ENCODE data around the gene RBSN. TPM values are rescaled to one million over a fixed set of nuclear protein-coding genes. Genes with fewer than 3 reads are reported as not detected.
A peak's percentile ranks its signal among the peaks of the same experiment; 100 is the strongest.

RBSN gene
- total and polyA plus RNA-seq, 2 experiments from 2014 or later, result 10.6 to 26.5 TPM

DNA sequence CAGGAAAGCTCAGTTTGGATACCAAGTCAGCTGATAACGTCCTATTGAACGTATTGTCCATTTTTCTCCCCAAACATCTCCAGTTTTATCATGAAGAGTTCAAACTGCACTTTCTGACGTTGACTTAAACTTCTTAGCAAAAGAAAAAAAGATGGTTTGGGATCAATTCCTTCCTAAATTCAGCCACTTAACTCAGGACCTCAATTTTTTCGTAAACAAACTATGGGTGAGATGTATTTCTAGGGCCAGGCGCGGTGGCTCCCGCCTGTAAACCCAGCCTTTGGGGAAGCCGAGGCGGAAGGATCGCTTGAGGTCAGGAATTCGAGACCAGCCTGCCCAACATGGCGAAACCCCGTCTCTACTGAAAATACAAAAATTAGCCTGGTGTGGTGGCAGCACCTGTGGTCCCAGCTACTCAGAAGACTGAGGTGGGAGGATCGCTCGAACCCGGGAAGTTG, 33.4 kb downstream of the RBSN start:
- no peak overlapping the region for H3K27ac ChIP-seq (ENCODE audit: low read depth)
- TF ChIP-seq EZH2phosphoT487 (IDR thresholded peaks at IDR 0.05; ENCODE audit: unreplicated experiment) (no peak), JUNB (IDR thresholded peaks at IDR 0.05; ENCODE audit: unreplicated experiment) (no peak), ZNF114 (CRISPR knock-in tag; IDR thresholded peaks at IDR 0.05) (no peak), CREB1 (CRISPR knock-in tag; IDR thresholded peaks at IDR 0.05; ENCODE audit: low read depth) (no peak), POLR2AphosphoS5 (IDR thresholded peaks at IDR 0.05; ENCODE audit: low read depth) (no peak), NANOG (IDR thresholded peaks at IDR 0.05; ENCODE audit: borderline replicate concordance) (no peak), STAT1 (IDR thresholded peaks at IDR 0.05; ENCODE audit: unreplicated experiment) (no peak), ZNF331 (CRISPR knock-in tag; IDR thresholded peaks at IDR 0.05; ENCODE audit: low read depth) (no peak), EZH2 (IDR thresholded peaks at IDR 0.05; ENCODE audit: low read depth, unreplicated experiment) (no peak)
- TF ChIP-seq, protein P1, sequence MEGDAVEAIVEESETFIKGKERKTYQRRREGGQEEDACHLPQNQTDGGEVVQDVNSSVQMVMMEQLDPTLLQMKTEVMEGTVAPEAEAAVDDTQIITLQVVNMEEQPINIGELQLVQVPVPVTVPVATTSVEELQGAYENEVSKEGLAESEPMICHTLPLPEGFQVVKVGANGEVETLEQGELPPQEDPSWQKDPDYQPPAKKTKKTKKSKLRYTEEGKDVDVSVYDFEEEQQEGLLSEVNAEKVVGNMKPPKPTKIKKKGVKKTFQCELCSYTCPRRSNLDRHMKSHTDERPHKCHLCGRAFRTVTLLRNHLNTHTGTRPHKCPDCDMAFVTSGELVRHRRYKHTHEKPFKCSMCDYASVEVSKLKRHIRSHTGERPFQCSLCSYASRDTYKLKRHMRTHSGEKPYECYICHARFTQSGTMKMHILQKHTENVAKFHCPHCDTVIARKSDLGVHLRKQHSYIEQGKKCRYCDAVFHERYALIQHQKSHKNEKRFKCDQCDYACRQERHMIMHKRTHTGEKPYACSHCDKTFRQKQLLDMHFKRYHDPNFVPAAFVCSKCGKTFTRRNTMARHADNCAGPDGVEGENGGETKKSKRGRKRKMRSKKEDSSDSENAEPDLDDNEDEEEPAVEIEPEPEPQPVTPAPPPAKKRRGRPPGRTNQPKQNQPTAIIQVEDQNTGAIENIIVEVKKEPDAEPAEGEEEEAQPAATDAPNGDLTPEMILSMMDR (conservative IDR thresholded peaks at IDR 0.05; ENCODE audit: low read depth in 2 of 2), result no peak
- TF ChIP-seq, protein P2, sequence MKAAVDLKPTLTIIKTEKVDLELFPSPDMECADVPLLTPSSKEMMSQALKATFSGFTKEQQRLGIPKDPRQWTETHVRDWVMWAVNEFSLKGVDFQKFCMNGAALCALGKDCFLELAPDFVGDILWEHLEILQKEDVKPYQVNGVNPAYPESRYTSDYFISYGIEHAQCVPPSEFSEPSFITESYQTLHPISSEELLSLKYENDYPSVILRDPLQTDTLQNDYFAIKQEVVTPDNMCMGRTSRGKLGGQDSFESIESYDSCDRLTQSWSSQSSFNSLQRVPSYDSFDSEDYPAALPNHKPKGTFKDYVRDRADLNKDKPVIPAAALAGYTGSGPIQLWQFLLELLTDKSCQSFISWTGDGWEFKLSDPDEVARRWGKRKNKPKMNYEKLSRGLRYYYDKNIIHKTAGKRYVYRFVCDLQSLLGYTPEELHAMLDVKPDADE (IDR thresholded peaks at IDR 0.05), result no peak
- TF ChIP-seq, protein P3, sequence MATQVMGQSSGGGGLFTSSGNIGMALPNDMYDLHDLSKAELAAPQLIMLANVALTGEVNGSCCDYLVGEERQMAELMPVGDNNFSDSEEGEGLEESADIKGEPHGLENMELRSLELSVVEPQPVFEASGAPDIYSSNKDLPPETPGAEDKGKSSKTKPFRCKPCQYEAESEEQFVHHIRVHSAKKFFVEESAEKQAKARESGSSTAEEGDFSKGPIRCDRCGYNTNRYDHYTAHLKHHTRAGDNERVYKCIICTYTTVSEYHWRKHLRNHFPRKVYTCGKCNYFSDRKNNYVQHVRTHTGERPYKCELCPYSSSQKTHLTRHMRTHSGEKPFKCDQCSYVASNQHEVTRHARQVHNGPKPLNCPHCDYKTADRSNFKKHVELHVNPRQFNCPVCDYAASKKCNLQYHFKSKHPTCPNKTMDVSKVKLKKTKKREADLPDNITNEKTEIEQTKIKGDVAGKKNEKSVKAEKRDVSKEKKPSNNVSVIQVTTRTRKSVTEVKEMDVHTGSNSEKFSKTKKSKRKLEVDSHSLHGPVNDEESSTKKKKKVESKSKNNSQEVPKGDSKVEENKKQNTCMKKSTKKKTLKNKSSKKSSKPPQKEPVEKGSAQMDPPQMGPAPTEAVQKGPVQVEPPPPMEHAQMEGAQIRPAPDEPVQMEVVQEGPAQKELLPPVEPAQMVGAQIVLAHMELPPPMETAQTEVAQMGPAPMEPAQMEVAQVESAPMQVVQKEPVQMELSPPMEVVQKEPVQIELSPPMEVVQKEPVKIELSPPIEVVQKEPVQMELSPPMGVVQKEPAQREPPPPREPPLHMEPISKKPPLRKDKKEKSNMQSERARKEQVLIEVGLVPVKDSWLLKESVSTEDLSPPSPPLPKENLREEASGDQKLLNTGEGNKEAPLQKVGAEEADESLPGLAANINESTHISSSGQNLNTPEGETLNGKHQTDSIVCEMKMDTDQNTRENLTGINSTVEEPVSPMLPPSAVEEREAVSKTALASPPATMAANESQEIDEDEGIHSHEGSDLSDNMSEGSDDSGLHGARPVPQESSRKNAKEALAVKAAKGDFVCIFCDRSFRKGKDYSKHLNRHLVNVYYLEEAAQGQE (IDR thresholded peaks at IDR 0.05; ENCODE audit: unreplicated experiment), result no peak
- TF ChIP-seq, protein P4, sequence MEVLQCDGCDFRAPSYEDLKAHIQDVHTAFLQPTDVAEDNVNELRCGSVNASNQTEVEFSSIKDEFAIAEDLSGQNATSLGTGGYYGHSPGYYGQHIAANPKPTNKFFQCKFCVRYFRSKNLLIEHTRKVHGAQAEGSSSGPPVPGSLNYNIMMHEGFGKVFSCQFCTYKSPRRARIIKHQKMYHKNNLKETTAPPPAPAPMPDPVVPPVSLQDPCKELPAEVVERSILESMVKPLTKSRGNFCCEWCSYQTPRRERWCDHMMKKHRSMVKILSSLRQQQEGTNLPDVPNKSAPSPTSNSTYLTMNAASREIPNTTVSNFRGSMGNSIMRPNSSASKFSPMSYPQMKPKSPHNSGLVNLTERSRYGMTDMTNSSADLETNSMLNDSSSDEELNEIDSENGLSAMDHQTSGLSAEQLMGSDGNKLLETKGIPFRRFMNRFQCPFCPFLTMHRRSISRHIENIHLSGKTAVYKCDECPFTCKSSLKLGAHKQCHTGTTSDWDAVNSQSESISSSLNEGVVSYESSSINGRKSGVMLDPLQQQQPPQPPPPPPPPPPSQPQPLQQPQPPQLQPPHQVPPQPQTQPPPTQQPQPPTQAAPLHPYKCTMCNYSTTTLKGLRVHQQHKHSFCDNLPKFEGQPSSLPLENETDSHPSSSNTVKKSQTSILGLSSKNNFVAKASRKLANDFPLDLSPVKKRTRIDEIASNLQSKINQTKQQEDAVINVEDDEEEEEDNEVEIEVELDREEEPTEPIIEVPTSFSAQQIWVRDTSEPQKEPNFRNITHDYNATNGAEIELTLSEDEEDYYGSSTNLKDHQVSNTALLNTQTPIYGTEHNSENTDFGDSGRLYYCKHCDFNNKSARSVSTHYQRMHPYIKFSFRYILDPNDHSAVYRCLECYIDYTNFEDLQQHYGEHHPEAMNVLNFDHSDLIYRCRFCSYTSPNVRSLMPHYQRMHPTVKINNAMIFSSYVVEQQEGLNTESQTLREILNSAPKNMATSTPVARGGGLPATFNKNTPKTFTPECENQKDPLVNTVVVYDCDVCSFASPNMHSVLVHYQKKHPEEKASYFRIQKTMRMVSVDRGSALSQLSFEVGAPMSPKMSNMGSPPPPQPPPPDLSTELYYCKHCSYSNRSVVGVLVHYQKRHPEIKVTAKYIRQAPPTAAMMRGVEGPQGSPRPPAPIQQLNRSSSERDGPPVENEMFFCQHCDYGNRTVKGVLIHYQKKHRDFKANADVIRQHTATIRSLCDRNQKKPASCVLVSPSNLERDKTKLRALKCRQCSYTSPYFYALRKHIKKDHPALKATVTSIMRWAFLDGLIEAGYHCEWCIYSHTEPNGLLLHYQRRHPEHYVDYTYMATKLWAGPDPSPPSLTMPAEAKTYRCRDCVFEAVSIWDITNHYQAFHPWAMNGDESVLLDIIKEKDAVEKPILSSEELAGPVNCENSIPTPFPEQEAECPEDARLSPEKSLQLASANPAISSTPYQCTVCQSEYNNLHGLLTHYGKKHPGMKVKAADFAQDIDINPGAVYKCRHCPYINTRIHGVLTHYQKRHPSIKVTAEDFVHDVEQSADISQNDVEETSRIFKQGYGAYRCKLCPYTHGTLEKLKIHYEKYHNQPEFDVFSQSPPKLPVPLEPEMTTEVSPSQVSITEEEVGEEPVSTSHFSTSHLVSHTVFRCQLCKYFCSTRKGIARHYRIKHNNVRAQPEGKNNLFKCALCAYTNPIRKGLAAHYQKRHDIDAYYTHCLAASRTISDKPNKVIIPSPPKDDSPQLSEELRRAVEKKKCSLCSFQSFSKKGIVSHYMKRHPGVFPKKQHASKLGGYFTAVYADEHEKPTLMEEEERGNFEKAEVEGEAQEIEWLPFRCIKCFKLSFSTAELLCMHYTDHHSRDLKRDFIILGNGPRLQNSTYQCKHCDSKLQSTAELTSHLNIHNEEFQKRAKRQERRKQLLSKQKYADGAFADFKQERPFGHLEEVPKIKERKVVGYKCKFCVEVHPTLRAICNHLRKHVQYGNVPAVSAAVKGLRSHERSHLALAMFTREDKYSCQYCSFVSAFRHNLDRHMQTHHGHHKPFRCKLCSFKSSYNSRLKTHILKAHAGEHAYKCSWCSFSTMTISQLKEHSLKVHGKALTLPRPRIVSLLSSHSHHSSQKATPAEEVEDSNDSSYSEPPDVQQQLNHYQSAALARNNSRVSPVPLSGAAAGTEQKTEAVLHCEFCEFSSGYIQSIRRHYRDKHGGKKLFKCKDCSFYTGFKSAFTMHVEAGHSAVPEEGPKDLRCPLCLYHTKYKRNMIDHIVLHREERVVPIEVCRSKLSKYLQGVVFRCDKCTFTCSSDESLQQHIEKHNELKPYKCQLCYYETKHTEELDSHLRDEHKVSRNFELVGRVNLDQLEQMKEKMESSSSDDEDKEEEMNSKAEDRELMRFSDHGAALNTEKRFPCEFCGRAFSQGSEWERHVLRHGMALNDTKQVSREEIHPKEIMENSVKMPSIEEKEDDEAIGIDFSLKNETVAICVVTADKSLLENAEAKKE (CRISPR knock-in tag; IDR thresholded peaks at IDR 0.05), result no peak
- H3F3A ChIP-seq (replicated peaks; ENCODE audit: low read depth), result no peaks in the 10 kb centered on the region
- Mint-ChIP-seq H3K9me3 (peaks cover 4% of the 10 kb centered on the region), H3K27ac (no peak overlapping the region), H3K36me3 (ENCODE audit: low read depth) (peaks cover 26% of the 10 kb centered on the region), H3K4me3 (peak overlapping the region; percentile 98), H3K27me3 (ENCODE audit: insufficient read depth, low read depth, poor library complexity) (peaks cover 12% of the 10 kb centered on the region), H3K4me1 (peaks cover 18% of the 10 kb centered on the region)
- peaks cover 6% of the 10 kb centered on the region; the same call in 1 of the 2 replicates for H3K4me1 ChIP-seq (ENCODE audit: insufficient read depth)
- DNase-seq (ENCODE audit: low spot score), result peak; percentile 20
- H3K4me2 ChIP-seq, result peak overlapping the region; percentile 77
- peak overlapping the region; percentile 92 for H2AFZ ChIP-seq
- no peaks in the 10 kb centered on the region; the same call in 1 of the 2 replicates for H3K36me3 ChIP-seq (ENCODE audit: insufficient read depth)
- H3K27me3 ChIP-seq (ENCODE audit: insufficient read depth), result no peaks in the 10 kb centered on the region
- no peaks in the 10 kb centered on the region for H3K9me2 ChIP-seq (ENCODE audit: insufficient read depth)
- H3K4me3 ChIP-seq, result peak overlapping the region; percentile 93
- H4K20me1 ChIP-seq (replicated peaks; ENCODE audit: insufficient read depth), result peaks cover 4% of the 10 kb centered on the region; the same call in 1 of the 2 replicates
- ATAC-seq, result peak; percentile 11
- peaks cover 26% of the 10 kb centered on the region for H3K79me2 ChIP-seq (replicated peaks; ENCODE audit: insufficient read depth)

All from GM23338 (cell line).